HCT116 (cell line): ENCODE data around the gene MAU2. TPM values are rescaled to one million over a fixed set of nuclear protein-coding genes. Genes with fewer than 3 reads are reported as not detected.

Experiments
- ATAC-seq: fragments of 200-7000 bp; cut with Tn5 transposase; 2 replicates; pipeline ENCODE4 v1.9.1; 2020; ENCODE audit warnings: mild to moderate bottlenecking, moderate library complexity
- BruUV-seq: library from RNA; stranded (reverse); fragments of 400-500 nt; replicated peaks from 2 replicates; lab custom pipeline; 2021; lab: Mats Ljungman, UMichigan
- CTCF ChIA-PET: fragments of 300-600 bp; sonication (Branson Sonifier 250); formaldehyde crosslinking; loops from one replicate; lab custom pipeline; 2021; ENCODE audit warnings: antibody characterized with exemption; lab: Charles Lee
- POLR2A ChIA-PET: fragments of 300-600, 350-600 bp; sonication (Branson Sonifier 250); formaldehyde crosslinking; loops from one replicate; lab custom pipeline; 2021; ENCODE audit warnings: antibody characterized with exemption; lab: Charles Lee
- RAD21 ChIA-PET, 2 experiments: fragments of 300-600 bp; sonication (Branson Sonifier 250); formaldehyde crosslinking; loops; one replicate each; lab custom pipeline; 2023; ENCODE audit warnings: low total read pairs in 2 of 2; ENCODE audit not compliant: uncharacterized antibody in 2 of 2, unreplicated experiment in 2 of 2, low non-redundant PET in 1 of 2; lab: Charles Lee
- DNase-seq: peaks from one replicate; pipeline ENCODE4 v3.0.0-alpha.2; 2010; ENCODE audit warnings: low read depth, low spot score
- H2AFZ ChIP-seq: fragments of 200-600 bp; shearing (Covaris generic), sonication (generic); 2 replicates; pipeline ENCODE4 v1.6.1; 2017; ENCODE audit warnings: low read depth, mixed run types, mixed read lengths, antibody characterized with exemption, low read length; ENCODE audit not compliant: poor library complexity, severe bottlenecking
- H3K27ac ChIP-seq: 2 replicates; pipeline ENCODE4 v1.5.1; 2012; ENCODE audit warnings: low read depth, low read length
- H3K27me3 ChIP-seq: fragments of 200-600 bp; sonication (generic); 2 replicates; pipeline ENCODE4 v1.6.1; 2016; ENCODE audit warnings: mixed run types, low read length, mixed read lengths; ENCODE audit not compliant: insufficient read depth
- H3K36me3 ChIP-seq, 2 experiments: fragments of 200-500 bp in 1 of 2; fragments of 200-600 bp in 1 of 2; sonication (Bioruptor generic) in 1 of 2; sonication (generic) in 1 of 2; 2 replicates each; pipeline versions ENCODE4 v1.5.1 to v1.6.1; 2014 to 2016; ENCODE audit warnings: low read length in 2 of 2, inconsistent platforms in 1 of 2, mixed read lengths in 1 of 2, mixed run types in 1 of 2; ENCODE audit not compliant: insufficient read depth in 2 of 2, control insufficient read depth in 1 of 2
- H3K4me1 ChIP-seq, 2 experiments: fragments of 200-600 bp in 1 of 2; sonication (generic) in 1 of 2; 2 replicates each; pipeline versions ENCODE4 v1.5.1 to v1.6.1; 2012 to 2017; ENCODE audit warnings: low read length in 2 of 2, inconsistent platforms in 1 of 2, mild to moderate bottlenecking in 1 of 2, mixed read lengths in 1 of 2, mixed run types in 1 of 2, moderate library complexity in 1 of 2; ENCODE audit not compliant: insufficient read depth in 2 of 2, control insufficient read depth in 1 of 2
- H3K4me2 ChIP-seq: fragments of 200-600 bp; sonication (generic); 2 replicates; pipeline ENCODE4 v1.6.1; 2017; ENCODE audit warnings: mixed run types, low read length, mixed read lengths
- H3K4me3 ChIP-seq, 2 experiments: fragments of 200-600 bp in 1 of 2; sonication (generic) in 1 of 2; replicated peaks in 1 of 2; 2 replicates each; pipeline ENCODE4 v1.5.1; 2011 to 2016; ENCODE audit warnings: low read length in 2 of 2, control low read depth in 1 of 2, low read depth in 1 of 2, mild to moderate bottlenecking in 1 of 2, mixed read lengths in 1 of 2, mixed run types in 1 of 2
- H3K79me2 ChIP-seq: fragments of 200-600 bp; sonication (generic); 2 replicates; pipeline ENCODE4 v1.6.1; 2017; ENCODE audit warnings: mild to moderate bottlenecking, mixed run types, low read length, moderate library complexity, mixed read lengths; ENCODE audit not compliant: insufficient read depth
- H3K9ac ChIP-seq: fragments of 200-600 bp; sonication (generic); 2 replicates; pipeline ENCODE4 v1.6.1; 2016; ENCODE audit warnings: low read length, mixed read lengths
- H3K9me2 ChIP-seq: fragments of 200-600 bp; sonication (generic), shearing (Covaris generic); 2 replicates; pipeline ENCODE4 v1.6.1; 2017; ENCODE audit warnings: mixed run types, mild to moderate bottlenecking, moderate library complexity; ENCODE audit not compliant: insufficient read depth
- H3K9me3 ChIP-seq, 2 experiments: fragments of 200-500 bp in 1 of 2; fragments of 200-600 bp in 1 of 2; sonication (Bioruptor generic) in 1 of 2; sonication (generic) in 1 of 2; 2 replicates each; pipeline ENCODE4 v1.6.1; 2014 to 2017; ENCODE audit warnings: low read length in 2 of 2, mixed read lengths in 2 of 2, inconsistent platforms in 1 of 2, low read depth in 1 of 2, mild to moderate bottlenecking in 1 of 2, mixed run types in 1 of 2, moderate library complexity in 1 of 2; ENCODE audit not compliant: control insufficient read depth in 1 of 2, insufficient read depth in 1 of 2
- H4K20me1 ChIP-seq: fragments of 200-600 bp; sonication (generic), shearing (Covaris generic); 2 replicates; pipeline ENCODE4 v1.6.1; 2017; ENCODE audit warnings: mixed run types, mild to moderate bottlenecking, moderate library complexity; ENCODE audit not compliant: insufficient read depth
- ATF3 ChIP-seq: IDR thresholded peaks from 2 replicates; pipeline ENCODE4 v1.6.1; 2012
- CEBPB ChIP-seq: IDR thresholded peaks from 2 replicates; pipeline ENCODE4 v1.6.1; 2012; ENCODE audit warnings: low read depth
- CTCF ChIP-seq, 3 experiments: fragments of 200-600 bp in 1 of 3; sonication (generic) in 1 of 3; IDR thresholded peaks in 2 of 3; conservative IDR thresholded peaks in 1 of 3; 2 replicates each; pipeline ENCODE4 v1.5.1; 2012 to 2017; ENCODE audit warnings: low read depth in 2 of 3, low read length in 2 of 3, antibody characterized with exemption in 1 of 3, borderline replicate concordance in 1 of 3, control low read depth in 1 of 3, mild to moderate bottlenecking in 1 of 3, mixed read lengths in 1 of 3, mixed run types in 1 of 3, moderate library complexity in 1 of 3; ENCODE audit not compliant: insufficient read depth in 1 of 3
- EGR1 ChIP-seq: IDR thresholded peaks from 2 replicates; pipeline ENCODE4 v1.6.1; 2012; ENCODE audit warnings: low read depth
- EZH2 ChIP-seq: fragments of 200-600 bp; sonication (generic); IDR thresholded peaks from 2 replicates; pipeline ENCODE4 v1.6.1; 2017; ENCODE audit warnings: antibody characterized with exemption, mixed run types
- EZH2phosphoT487 ChIP-seq: fragments of 200-600 bp; IDR thresholded peaks from 2 replicates; pipeline ENCODE4 v1.6.1; 2018; ENCODE audit warnings: antibody characterized with exemption, borderline replicate concordance
- FOSL1 ChIP-seq: IDR thresholded peaks from 2 replicates; pipeline ENCODE4 v1.6.1; 2012; ENCODE audit warnings: low read depth
- JUND ChIP-seq: IDR thresholded peaks from 2 replicates; pipeline ENCODE4 v1.6.1; 2012
- MAX ChIP-seq: IDR thresholded peaks from 2 replicates; pipeline ENCODE4 v1.6.1; 2012
- POLR2A ChIP-seq: IDR thresholded peaks from 2 replicates; pipeline ENCODE4 v1.7.0; 2011; ENCODE audit warnings: borderline replicate concordance; ENCODE audit not compliant: insufficient read depth, insufficient read length; ENCODE audit errors: extremely low read depth
- POLR2AphosphoS5 ChIP-seq: IDR thresholded peaks from 2 replicates; pipeline ENCODE4 v1.6.1; 2011; ENCODE audit warnings: mild to moderate bottlenecking, low read depth, low read length, moderate library complexity
- RAD21 ChIP-seq: IDR thresholded peaks from 2 replicates; pipeline ENCODE4 v1.6.1; 2012; ENCODE audit warnings: low read depth, mild to moderate bottlenecking
- REST ChIP-seq: IDR thresholded peaks from 2 replicates; pipeline ENCODE4 v1.6.1; 2012; ENCODE audit warnings: low read depth
- SRF ChIP-seq: IDR thresholded peaks from 2 replicates; pipeline ENCODE4 v1.6.1; 2012; ENCODE audit warnings: low read depth
- TCF7L2 ChIP-seq: IDR thresholded peaks from 2 replicates; pipeline ENCODE4 v1.7.0; 2011; ENCODE audit warnings: borderline replicate concordance, inconsistent platforms; ENCODE audit not compliant: insufficient read depth, insufficient read length; ENCODE audit errors: extremely low read depth
- YY1 ChIP-seq: IDR thresholded peaks from 2 replicates; pipeline ENCODE4 v1.6.1; 2011; ENCODE audit warnings: low read length, low read depth, moderate library complexity, mild to moderate bottlenecking; ENCODE audit not compliant: insufficient replicate concordance; ENCODE audit errors: extremely low read depth
- ZBTB33 ChIP-seq: IDR thresholded peaks from 2 replicates; pipeline ENCODE4 v1.6.1; 2011; ENCODE audit warnings: mild to moderate bottlenecking, low read length, moderate library complexity; ENCODE audit not compliant: insufficient replicate concordance; ENCODE audit errors: extremely low read depth
- ZFX ChIP-seq: fragments of 450-650 bp; IDR thresholded peaks from 2 replicates; pipeline ENCODE4 v1.6.1; 2017
- ZNF274 ChIP-seq: fragments of 200-500 bp; sonication (Bioruptor generic); IDR thresholded peaks from 2 replicates; pipeline ENCODE4 v1.6.1; 2014; ENCODE audit warnings: mild to moderate bottlenecking, low read depth, low read length, inconsistent platforms
- intact Hi-C: fragments of 100-400 bp; cut with micrococcal nuclease; formaldehyde crosslinking; loops from 2 replicates; pipeline ENCODE4 v1.10.0; 2022
- total RNA-seq: library from RNA; stranded (reverse); gene quantifications from one replicate; pipeline ENCODE4 v1.2.1, GENCODE V29; 2021; ENCODE audit not compliant: unreplicated experiment

Gene MAU2
- total RNA-seq, 1 experiment from 2014 or later, result 36.2 TPM

- H3K27ac ChIP-seq, result peak overlapping the region; percentile 97; the same call in 1 of the 2 replicates
- ATAC-seq, result no peak
- peaks cover 19 to 34% of the 10 kb centered on the region in 2 experiments for H3K4me1 ChIP-seq
- H3K36me3 ChIP-seq, result no peaks in the 10 kb centered on the region
- no peaks in the 10 kb centered on the region for H3K9me2 ChIP-seq
- peak overlapping the region; percentile 85 for H3K4me2 ChIP-seq
- H4K20me1 ChIP-seq, result no peaks in the 10 kb centered on the region
- peak overlapping the region; percentile 97 for H3K9ac ChIP-seq
- no peak overlapping the region for H2AFZ ChIP-seq
- H3K9me3 ChIP-seq, result no peaks in the 10 kb centered on the region
- DNase-seq, result no peak
- peaks cover 60% of the 10 kb centered on the region for H3K79me2 ChIP-seq
- ChIA-PET RAD21 (no interaction called here), CTCF (no interaction called here), POLR2A (interaction anchor here (0.6 to 1.3 kb wide), 3 partner anchors 10 to 277 kb away, joined by 3 to 7 read pairs (median 4); no protein-coding TSS in a partner anchor)
- intact Hi-C loops, result no loop called here
- no peaks in the 10 kb centered on the region for H3K27me3 ChIP-seq
- no TSS peak for BruUV-seq
- no peak for TF ChIP-seq POLR2A
- TF ChIP-seq JUND, result no peak
- no peak for TF ChIP-seq EZH2phosphoT487
- TF ChIP-seq EGR1, result no peak
- no peak for TF ChIP-seq MAX
- TF ChIP-seq CTCF (IDR thresholded peaks at IDR 0.05 in 2 of 3, conservative IDR thresholded peaks at IDR 0.05 in 1 of 3; ENCODE audit: borderline replicate concordance in 1 of 3, insufficient read depth in 1 of 3, low read depth in 2 of 3, low read length in 2 of 3), result no peak
- TF ChIP-seq FOSL1, result no peak
- TF ChIP-seq EZH2, result no peak
- TF ChIP-seq TCF7L2, result no peak
- TF ChIP-seq POLR2AphosphoS5, result no peak
- no peak for TF ChIP-seq YY1
- no peak for TF ChIP-seq REST
- TF ChIP-seq ZNF274, result no peak
- TF ChIP-seq ATF3, result no peak
- TF ChIP-seq ZBTB33, result no peak
- no peak for TF ChIP-seq SRF
- no peak for TF ChIP-seq RAD21
- no peak for TF ChIP-seq ZFX
- TF ChIP-seq CEBPB, result no peak
- H3K4me3 ChIP-seq, result peak overlapping the region; percentile 92 to 94
Measured at GRCh38 chr19:19387108-19387507, 66.5 kb downstream of the MAU2 start.
